PFSK-1 (cell line): ENCODE data around the gene ENTPD3.

Experiments used
- FOXP2 ChIP-seq: optimal IDR thresholded peaks from 2 replicates; pipeline ENCODE3; 2011; ENCODE audit warnings: borderline replicate concordance, control low read depth, inconsistent platforms; ENCODE audit not compliant: insufficient read depth; ENCODE audit errors: extremely low read length, extremely low read depth
- POLR2AphosphoS5 ChIP-seq: IDR thresholded peaks from 2 replicates; pipeline ENCODE4 v1.6.1; 2012; ENCODE audit warnings: low read depth, mild to moderate bottlenecking, control low read depth, low read length, moderate library complexity
- TAF1 ChIP-seq: IDR thresholded peaks from 2 replicates; pipeline ENCODE4 v1.6.1; 2012; ENCODE audit warnings: low read length, control low read depth, borderline replicate concordance; ENCODE audit not compliant: insufficient read depth
- TF ChIP-seq, protein P1 (sequence below), 2 experiments: IDR thresholded peaks; 2 replicates each; pipeline versions ENCODE4 v1.6.1 to v1.8.0; 2011 to 2012; ENCODE audit warnings: low read depth in 2 of 2, low read length in 2 of 2, control low read depth in 1 of 2, inconsistent platforms in 1 of 2, mild to moderate bottlenecking in 1 of 2, moderate library complexity in 1 of 2; ENCODE audit not compliant: insufficient read depth in 1 of 2

DNA sequence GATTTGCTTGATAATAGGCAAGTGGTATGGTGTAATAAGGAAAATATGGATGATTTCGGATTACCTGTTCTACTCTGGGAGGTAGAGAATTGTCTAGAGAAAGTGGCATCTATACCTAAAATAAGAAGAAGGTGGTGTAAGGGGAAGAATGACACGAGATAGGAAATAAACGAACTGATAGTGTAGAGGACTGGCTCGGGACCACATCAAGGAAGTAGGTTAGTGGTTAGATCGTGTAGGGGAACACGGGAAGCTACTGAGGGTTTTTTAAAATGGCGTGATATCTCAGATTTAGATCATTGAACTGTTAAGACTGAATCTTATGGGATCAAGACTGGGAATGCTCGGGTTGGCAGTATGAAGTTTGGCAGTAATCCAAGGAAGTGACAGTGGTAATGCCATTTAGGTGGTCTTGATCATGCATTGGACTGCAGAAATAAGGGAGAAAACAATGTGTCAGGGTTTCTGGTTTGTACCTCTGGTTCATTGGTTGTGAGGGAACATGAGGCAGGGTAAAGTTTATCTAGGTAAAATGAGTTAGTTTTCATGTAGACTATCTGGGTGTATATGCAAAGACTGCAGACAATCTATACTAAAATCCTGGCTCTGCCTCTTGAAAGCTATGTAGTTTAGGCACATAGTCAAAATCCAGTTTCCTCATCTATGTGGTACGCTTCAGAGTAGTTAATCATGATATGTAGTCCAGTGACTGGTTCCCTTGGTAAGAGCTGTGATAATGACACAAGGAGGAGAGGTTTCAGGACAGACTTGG is 77.5 kb downstream of the ENTPD3 start:
- TF ChIP-seq TAF1 = no peak
- TF ChIP-seq POLR2AphosphoS5 = peak; percentile 17; the same call in 1 of the 2 replicates
- TF ChIP-seq, protein P1, sequence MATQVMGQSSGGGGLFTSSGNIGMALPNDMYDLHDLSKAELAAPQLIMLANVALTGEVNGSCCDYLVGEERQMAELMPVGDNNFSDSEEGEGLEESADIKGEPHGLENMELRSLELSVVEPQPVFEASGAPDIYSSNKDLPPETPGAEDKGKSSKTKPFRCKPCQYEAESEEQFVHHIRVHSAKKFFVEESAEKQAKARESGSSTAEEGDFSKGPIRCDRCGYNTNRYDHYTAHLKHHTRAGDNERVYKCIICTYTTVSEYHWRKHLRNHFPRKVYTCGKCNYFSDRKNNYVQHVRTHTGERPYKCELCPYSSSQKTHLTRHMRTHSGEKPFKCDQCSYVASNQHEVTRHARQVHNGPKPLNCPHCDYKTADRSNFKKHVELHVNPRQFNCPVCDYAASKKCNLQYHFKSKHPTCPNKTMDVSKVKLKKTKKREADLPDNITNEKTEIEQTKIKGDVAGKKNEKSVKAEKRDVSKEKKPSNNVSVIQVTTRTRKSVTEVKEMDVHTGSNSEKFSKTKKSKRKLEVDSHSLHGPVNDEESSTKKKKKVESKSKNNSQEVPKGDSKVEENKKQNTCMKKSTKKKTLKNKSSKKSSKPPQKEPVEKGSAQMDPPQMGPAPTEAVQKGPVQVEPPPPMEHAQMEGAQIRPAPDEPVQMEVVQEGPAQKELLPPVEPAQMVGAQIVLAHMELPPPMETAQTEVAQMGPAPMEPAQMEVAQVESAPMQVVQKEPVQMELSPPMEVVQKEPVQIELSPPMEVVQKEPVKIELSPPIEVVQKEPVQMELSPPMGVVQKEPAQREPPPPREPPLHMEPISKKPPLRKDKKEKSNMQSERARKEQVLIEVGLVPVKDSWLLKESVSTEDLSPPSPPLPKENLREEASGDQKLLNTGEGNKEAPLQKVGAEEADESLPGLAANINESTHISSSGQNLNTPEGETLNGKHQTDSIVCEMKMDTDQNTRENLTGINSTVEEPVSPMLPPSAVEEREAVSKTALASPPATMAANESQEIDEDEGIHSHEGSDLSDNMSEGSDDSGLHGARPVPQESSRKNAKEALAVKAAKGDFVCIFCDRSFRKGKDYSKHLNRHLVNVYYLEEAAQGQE (IDR thresholded peaks at IDR 0.05; ENCODE audit: insufficient read depth in 1 of 2, low read depth in 2 of 2, low read length in 2 of 2) = no peak
- no peak for TF ChIP-seq FOXP2
